Fibroblast of skin of back (primary cell): ENCODE results near the gene KRTAP12-4.
"Not testable (repeated sequence)": the region's sequence is repeated elsewhere in the genome, so short reads cannot be mapped to it uniquely, and the experiment has no call there.

Experiments used
- DNase-seq: peaks from one replicate; pipeline ENCODE4 v3.0.0-alpha.2; 2013

Gene KRTAP12-4

GRCh38 chr21:44653656-44654575 is 543 bp downstream of the KRTAP12-4 start:
- DNase-seq = no peak

GRCh38 chr21:44653123-44653522 is 1.3 kb downstream of the KRTAP12-4 start:
- DNase-seq = no peak

GRCh38 chr21:44650973-44651675 is 3.3 kb downstream of the KRTAP12-4 start:
- no peak for DNase-seq

GRCh38 chr21:44650265-44650972 is 4.0 kb downstream of the KRTAP12-4 start:
- no peak for DNase-seq

- DNase-seq = no peak
Observed at GRCh38 chr21:44649521-44650100, 4.8 kb downstream of the KRTAP12-4 start.

- no peak for DNase-seq
Observed at GRCh38 chr21:44648557-44649311, 5.7 kb downstream of the KRTAP12-4 start.

- no peak for DNase-seq
Observed at GRCh38 chr21:44647222-44647552, 7.3 kb downstream of the KRTAP12-4 start.

GRCh38 chr21:44646366-44647221 is 7.9 kb downstream of the KRTAP12-4 start, which contains the start of gene KRTAP10-11:
KRTAP10-11 (plus strand) TSS chr21:44646414; CDS start chr21:44646459, 45 bp downstream.
- not testable (repeated sequence) for DNase-seq

GRCh38 chr21:44644878-44645277 is 9.6 kb downstream of the KRTAP12-4 start:
- DNase-seq = no peak

- DNase-seq = no peak
Observed at GRCh38 chr21:44643741-44644310, 10.6 kb downstream of the KRTAP12-4 start.

GRCh38 chr21:44640761-44641160 is 13.7 kb downstream of the KRTAP12-4 start:
- no peak for DNase-seq

- no peak for DNase-seq
Observed at GRCh38 chr21:44639331-44639655, 15.2 kb downstream of the KRTAP12-4 start.

GRCh38 chr21:44638506-44639330 is 15.7 kb downstream of the KRTAP12-4 start:
- not testable (repeated sequence) for DNase-seq

- not testable (repeated sequence) for DNase-seq
Observed at GRCh38 chr21:44637851-44638348, 16.6 kb downstream of the KRTAP12-4 start.

- no peak for DNase-seq
Observed at GRCh38 chr21:44637018-44637850, 17.2 kb downstream of the KRTAP12-4 start, which contains the start of gene KRTAP10-10. KRTAP10-10 (plus strand) TSS chr21:44637356; CDS start chr21:44637418, 62 bp downstream.

- no peak for DNase-seq
Observed at GRCh38 chr21:44636209-44637017, 18.0 kb downstream of the KRTAP12-4 start.

GRCh38 chr21:44632067-44632466 is 22.4 kb downstream of the KRTAP12-4 start:
- DNase-seq = no peak

- DNase-seq = no peak
Observed at GRCh38 chr21:44630440-44630839, 24.0 kb downstream of the KRTAP12-4 start.
